Stimulated activated CD4-positive, alpha-beta T cell treated with anti-CD3 and anti-CD28 coated beads, Interleukin-1b, Interleukin-23, amount 100 ng/mL, for 1 hour (primary cell): ENCODE data around the gene NOL3.
A peak's percentile ranks its signal among the peaks of the same experiment; 100 is the strongest.

Experiments
- DNase-seq, 2 donors: peaks; one replicate each; pipeline ENCODE4 v3.0.0-alpha.2; 2020; ENCODE audit warnings: low read depth in 2 of 2

The NOL3 gene

GRCh38 chr16:67188798-67189197 is 18.5 kb downstream of the NOL3 start:
- no peak for DNase-seq

GRCh38 chr16:67190041-67190440 is 19.7 kb downstream of the NOL3 start, which contains the start of gene EXOC3L1:
Gene EXOC3L1, minus strand, starts transcription at chr16:67190136. Its CDS starts 460 bp downstream, at chr16:67189676.
- DNase-seq: no peak

GRCh38 chr16:67190448-67191399 is 20.4 kb downstream of the NOL3 start:
- no peak for DNase-seq

- DNase-seq: no peak
These were observed 21.2 kb downstream of the NOL3 start for GRCh38 chr16:67191411-67191994.

GRCh38 chr16:67191995-67192681 is 21.8 kb downstream of the NOL3 start, which contains the start of gene E2F4:
Gene E2F4, plus strand, starts transcription at chr16:67192155. Its CDS starts 73 bp downstream, at chr16:67192228.
- peak; percentile 65 to 66 for DNase-seq

- DNase-seq: no peak
These were observed 22.5 kb downstream of the NOL3 start for GRCh38 chr16:67192781-67193361.

- DNase-seq: no peak
These were observed 23.2 kb downstream of the NOL3 start for GRCh38 chr16:67193536-67193935.

GRCh38 chr16:67194260-67194659 is 23.9 kb downstream of the NOL3 start:
- no peak for DNase-seq

- DNase-seq: no peak
These were observed 25.3 kb downstream of the NOL3 start for GRCh38 chr16:67195676-67196075.

GRCh38 chr16:67196881-67197280 is 26.5 kb downstream of the NOL3 start:
- DNase-seq: no peak

GRCh38 chr16:67197704-67198103 is 27.4 kb downstream of the NOL3 start:
- no peak for DNase-seq

- DNase-seq: no peak
These were observed 27.9 kb downstream of the NOL3 start for GRCh38 chr16:67198238-67198734.

- no peak for DNase-seq
These were observed 28.9 kb downstream of the NOL3 start, which contains the start of gene ELMO3 for GRCh38 chr16:67199011-67199807. Gene ELMO3, plus strand, starts transcription at chr16:67199131. Its CDS starts 196 bp downstream, at chr16:67199327.

GRCh38 chr16:67199808-67200198 is 29.5 kb downstream of the NOL3 start:
- no peak for DNase-seq

- no peak for DNase-seq
These were observed 30.2 kb downstream of the NOL3 start for GRCh38 chr16:67200491-67200890.

- DNase-seq: no peak
These were observed 31.3 kb downstream of the NOL3 start for GRCh38 chr16:67201411-67202345.

GRCh38 chr16:67202426-67202825 is 32.1 kb downstream of the NOL3 start:
- no peak for DNase-seq

GRCh38 chr16:67202956-67203493 is 32.7 kb downstream of the NOL3 start:
- no peak for DNase-seq

GRCh38 chr16:67204076-67204475 is 33.7 kb downstream of the NOL3 start:
- DNase-seq: no peak
